HEK293T (cell line): Measurements from ENCODE around the gene ERP29.
A peak's percentile ranks its signal among the peaks of the same experiment; 100 is the strongest.

ENCODE experiments used
- ARNT ChIP-seq: fragments of 450-650 bp; IDR thresholded peaks from 2 replicates; pipeline ENCODE4 v1.6.1; 2017; ENCODE audit warnings: mild to moderate bottlenecking
- BHLHE40 ChIP-seq: fragments of 450-650 bp; IDR thresholded peaks from 2 replicates; pipeline ENCODE4 v1.6.1; 2016; ENCODE audit warnings: mild to moderate bottlenecking, moderate library complexity, borderline replicate concordance
- CTBP1 ChIP-seq: fragments of 450-650 bp; IDR thresholded peaks from 2 replicates; pipeline ENCODE4 v1.6.1; 2016; ENCODE audit warnings: borderline replicate concordance
- FOXA1 ChIP-seq: fragments of 450-650 bp; IDR thresholded peaks from 2 replicates; pipeline ENCODE4 v1.6.1; 2016; ENCODE audit warnings: mild to moderate bottlenecking
- FOXK2 ChIP-seq: fragments of 450-650 bp; IDR thresholded peaks from 2 replicates; pipeline ENCODE4 v1.6.1; 2016; ENCODE audit warnings: mild to moderate bottlenecking
- HDGF ChIP-seq: fragments of 450-650 bp; IDR thresholded peaks from 2 replicates; pipeline ENCODE4 v1.6.1; 2017; ENCODE audit warnings: antibody characterized with exemption, borderline replicate concordance
- L3MBTL2 ChIP-seq: fragments of 450-650 bp; conservative IDR thresholded peaks from 2 replicates; pipeline ENCODE4 v1.6.1; 2016; ENCODE audit warnings: mild to moderate bottlenecking
- LEF1 ChIP-seq: fragments of 450-650 bp; IDR thresholded peaks from 2 replicates; pipeline ENCODE4 v1.6.1; 2017; ENCODE audit warnings: mild to moderate bottlenecking, borderline replicate concordance
- NFRKB ChIP-seq: fragments of 450-650 bp; IDR thresholded peaks from 2 replicates; pipeline ENCODE4 v1.6.1; 2016; ENCODE audit warnings: mild to moderate bottlenecking, moderate library complexity
- SP1 ChIP-seq: fragments of 450-650 bp; IDR thresholded peaks from 2 replicates; pipeline ENCODE4 v1.6.1; 2017
- SUZ12 ChIP-seq: fragments of 450-650 bp; IDR thresholded peaks from 2 replicates; pipeline ENCODE4 v1.6.1; 2016; ENCODE audit warnings: mild to moderate bottlenecking
- ZNF384 ChIP-seq: fragments of 450-650 bp; IDR thresholded peaks from 2 replicates; pipeline ENCODE4 v1.6.1; 2016
- TF ChIP-seq, protein P1 (sequence below): fragments of 450-650 bp; IDR thresholded peaks from 2 replicates; pipeline ENCODE4 v1.6.1; 2016

DNA sequence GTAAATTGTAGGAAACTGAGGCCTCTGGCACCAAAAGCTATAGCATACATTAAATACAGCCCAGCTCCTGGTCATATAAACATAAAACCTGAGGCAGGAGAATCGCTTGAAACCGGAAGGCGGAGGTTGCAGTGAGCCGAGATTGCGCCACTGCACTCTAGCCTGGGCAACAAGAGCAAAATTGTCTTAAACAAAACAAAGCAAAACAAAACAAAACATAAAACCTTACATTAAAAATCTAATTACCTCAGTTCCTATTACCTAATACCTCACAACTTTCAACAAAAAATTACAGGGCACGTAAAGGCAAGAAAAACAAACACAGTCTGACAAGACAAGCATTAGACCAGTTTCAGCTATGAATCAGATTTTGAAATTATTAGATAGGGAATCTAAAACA is 36.9 kb upstream of the ERP29 start:
- no peak for TF ChIP-seq ZNF384
- TF ChIP-seq BHLHE40, result no peak
- no peak for TF ChIP-seq ARNT
- no peak for TF ChIP-seq FOXK2
- TF ChIP-seq HDGF, result no peak
- no peak for TF ChIP-seq FOXA1
- TF ChIP-seq L3MBTL2, result no peak
- TF ChIP-seq SP1, result no peak
- no peak for TF ChIP-seq LEF1
- TF ChIP-seq SUZ12, result no peak
- TF ChIP-seq, protein P1, sequence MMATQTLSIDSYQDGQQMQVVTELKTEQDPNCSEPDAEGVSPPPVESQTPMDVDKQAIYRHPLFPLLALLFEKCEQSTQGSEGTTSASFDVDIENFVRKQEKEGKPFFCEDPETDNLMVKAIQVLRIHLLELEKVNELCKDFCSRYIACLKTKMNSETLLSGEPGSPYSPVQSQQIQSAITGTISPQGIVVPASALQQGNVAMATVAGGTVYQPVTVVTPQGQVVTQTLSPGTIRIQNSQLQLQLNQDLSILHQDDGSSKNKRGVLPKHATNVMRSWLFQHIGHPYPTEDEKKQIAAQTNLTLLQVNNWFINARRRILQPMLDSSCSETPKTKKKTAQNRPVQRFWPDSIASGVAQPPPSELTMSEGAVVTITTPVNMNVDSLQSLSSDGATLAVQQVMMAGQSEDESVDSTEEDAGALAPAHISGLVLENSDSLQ, result no peak
- TF ChIP-seq CTBP1, result 0 out of 2 replicates have a peak, but pooled peaks have one; percentile 13
- no peak for TF ChIP-seq NFRKB
